NCI-H2171 treated with DMSO at 0.1 percent for 48 hours (cell line): Measurements from ENCODE around the gene GNMT.
"Not testable (repeated sequence)": the region's sequence is repeated elsewhere in the genome, so short reads cannot be mapped to it uniquely, and the experiment has no call there.

Source experiments
- DNase-seq: peaks from one replicate; lab custom pipeline; 2025; lab: John Stamatoyannopoulos, UW

GNMT gene

GRCh38 chr6:42974919-42975505, 14.5 kb downstream of the GNMT start:
- DNase-seq: peak; percentile 58

- DNase-seq: no peak
These were observed 17.9 kb downstream of the GNMT start for GRCh38 chr6:42978487-42978838.

- DNase-seq: peak; percentile 95
These were observed 18.4 kb downstream of the GNMT start, which contains the start of gene PEX6 for GRCh38 chr6:42978839-42979522. Gene PEX6, minus strand, starts transcription at chr6:42979181. Its CDS starts 31 bp downstream, at chr6:42979150.

GRCh38 chr6:42979523-42980177, 19.1 kb downstream of the GNMT start:
- peak; percentile 77 for DNase-seq

GRCh38 chr6:42981836-42982235, 21.3 kb downstream of the GNMT start:
- no peak for DNase-seq

- DNase-seq: peak; percentile 99
These were observed 23.7 kb downstream of the GNMT start, which contains the start of gene PPP2R5D for GRCh38 chr6:42984001-42984923. Gene PPP2R5D, plus strand, starts transcription at chr6:42984570. Its CDS starts 108 bp downstream, at chr6:42984678.

- DNase-seq: no peak
These were observed 24.4 kb downstream of the GNMT start for GRCh38 chr6:42984924-42985475.

GRCh38 chr6:42987533-42988451, 27.2 kb downstream of the GNMT start:
- DNase-seq: no peak

- no peak for DNase-seq
These were observed 28.0 kb downstream of the GNMT start for GRCh38 chr6:42988486-42989020.

GRCh38 chr6:42989923-42990322, 29.4 kb downstream of the GNMT start:
- no peak for DNase-seq

- DNase-seq: no peak
These were observed 32.9 kb downstream of the GNMT start for GRCh38 chr6:42993445-42993844.

GRCh38 chr6:42996513-42996912, 36.0 kb downstream of the GNMT start:
- DNase-seq: no peak

GRCh38 chr6:42998205-42998604, 37.7 kb downstream of the GNMT start:
- not testable (repeated sequence) for DNase-seq

- no peak for DNase-seq
These were observed 41.3 kb downstream of the GNMT start for GRCh38 chr6:43001843-43002242.

GRCh38 chr6:43005844-43006243, 45.3 kb downstream of the GNMT start:
- DNase-seq: no peak

- no peak for DNase-seq
These were observed 45.7 kb downstream of the GNMT start for GRCh38 chr6:43006251-43006650.

- DNase-seq: no peak
These were observed 46.6 kb downstream of the GNMT start for GRCh38 chr6:43007126-43007525.

- DNase-seq: peak; percentile 45
These were observed 48.6 kb downstream of the GNMT start for GRCh38 chr6:43009124-43009523.

- no peak for DNase-seq
These were observed 50.7 kb downstream of the GNMT start for GRCh38 chr6:43011207-43011606.

GRCh38 chr6:43012364-43012763, 51.8 kb downstream of the GNMT start:
- DNase-seq: no peak
